Adrenal gland (tissue), 12 donors: ENCODE results near the gene ARPC2. TPM values are rescaled to one million over a fixed set of nuclear protein-coding genes. Genes with fewer than 3 reads are reported as not detected.
"Not testable (repeated sequence)": the region's sequence is repeated elsewhere in the genome, so short reads cannot be mapped to it uniquely, and the experiment has no call there.

ENCODE experiments used
- DNase-seq, 7 donors: peaks; one replicate each; pipeline ENCODE4 v3.0.0-alpha.2; 2019 to 2020
- H3K27ac ChIP-seq, 5 donors: fragments of 200-600 bp; sonication (generic) in 4 of 5; 1 replicate in 3 of 5; 2 replicates in 2 of 5; pipeline versions ENCODE4 v1.5.1 to v1.8.0; 2016 to 2020; ENCODE audit warnings: mild to moderate bottlenecking in 1 of 5
- H3K27me3 ChIP-seq: fragments of 200-600 bp; 2 replicates; pipeline ENCODE4 v1.8.0; 2021
- H3K36me3 ChIP-seq, 2 donors: fragments of 200-600 bp; replicated peaks in 1 of 2; 1 replicate in 1 of 2; 2 replicates in 1 of 2; pipeline versions ENCODE4 v1.5.1 to v1.8.0; 2018 to 2022
- H3K4me1 ChIP-seq, 2 donors: fragments of 200-600 bp; replicated peaks in 1 of 2; 1 replicate in 1 of 2; 2 replicates in 1 of 2; pipeline versions ENCODE4 v1.5.1 to v1.8.0; 2018 to 2021
- H3K4me3 ChIP-seq, 4 donors: fragments of 200-600 bp; sonication (generic) in 3 of 4; one replicate each; pipeline ENCODE4 v1.5.1; 2016 to 2018
- H3K9me3 ChIP-seq, 3 donors: fragments of 200-600 bp; sonication (generic) in 1 of 3; replicated peaks in 1 of 3; 1 replicate in 2 of 3; 2 replicates in 1 of 3; pipeline versions ENCODE4 v1.5.1 to v1.8.0; 2016 to 2021
- POLR2A ChIP-seq, 2 donors: fragments of 450-650 bp; IDR thresholded peaks; one replicate each; pipeline ENCODE4 v1.6.1; 2017; ENCODE audit warnings: antibody characterized with exemption in 2 of 2, mild to moderate bottlenecking in 2 of 2, moderate library complexity in 1 of 2
- WGBS, 4 donors: extraction: QIAGEN DNeasy Blood & Tissue Kit in 2 of 4; methylation state at CpG; one replicate each; pipeline versions ENCODE4 v1.1.5 to v1.1.7; 2013 to 2017; 5-methylcytosine and 5-hydroxymethylcytosine counted together
- intact Hi-C, 2 donors: fragments of 100-400 bp; cut with DNase I; formaldehyde crosslinking; loops; one replicate each; pipeline versions ENCODE4 v1.14.1 to v1.15.0; 2022 to 2023
- polyA plus RNA-seq, 3 donors: library from polyadenylated mRNA; stranded (reverse); fragments of 200-250 nt in 2 of 3; fragments of 350-450 nt in 1 of 3; fragmentation: Illumina TruSeq in 1 of 3; extraction: RNeasy Lipid Tissue Mini Kit (QIAGEN cat#74804) in 1 of 3; gene quantifications; one replicate each; pipeline ENCODE4 v1.2.3, GENCODE V29; 2013 to 2014
- total RNA-seq, 9 donors: library from RNA; depleted of rRNA in 4 of 9; stranded (reverse); fragments of >200 nt in 4 of 9; fragments of 120-200 nt in 1 of 9; fragmentation: NEBNext Ultra II Directional in 1 of 9; extraction: Animal tissue kit (Norgen Biotek cat#: 25700) in 1 of 9; gene quantifications; one replicate each; pipeline versions ENCODE4 v1.1.0 to v1.2.4, GENCODE V29; 2013 to 2023
- TF ChIP-seq, protein P1 (sequence below), 6 experiments: fragments of 450-650 bp in 4 of 6; fragments of 200-600 bp in 2 of 6; sonication (generic) in 1 of 6; IDR thresholded peaks; 1 replicate in 5 of 6; 2 replicates in 1 of 6; pipeline versions ENCODE4 v1.5.1 to v1.8.0; 2016 to 2021; ENCODE audit warnings: antibody characterized with exemption in 6 of 6, mild to moderate bottlenecking in 2 of 6, moderate library complexity in 1 of 6
- donor health status: healthy with polysubstance abuse.
- donor health status: Bipolar disorder and iron deficiency.
- donor health status: DM: yes; HTN: yes; CAD: no.
- donor health status: DM: no; HTN: no; CAD: no.
- donor health status: DM: no; HTN: no; CAD: no.
- donor health status: DM: yes; HTN: yes; CAD: no.

ARPC2 gene
- total and polyA plus RNA-seq, 12 donors, result 93.5 to 284 (median 180) TPM

DNA sequence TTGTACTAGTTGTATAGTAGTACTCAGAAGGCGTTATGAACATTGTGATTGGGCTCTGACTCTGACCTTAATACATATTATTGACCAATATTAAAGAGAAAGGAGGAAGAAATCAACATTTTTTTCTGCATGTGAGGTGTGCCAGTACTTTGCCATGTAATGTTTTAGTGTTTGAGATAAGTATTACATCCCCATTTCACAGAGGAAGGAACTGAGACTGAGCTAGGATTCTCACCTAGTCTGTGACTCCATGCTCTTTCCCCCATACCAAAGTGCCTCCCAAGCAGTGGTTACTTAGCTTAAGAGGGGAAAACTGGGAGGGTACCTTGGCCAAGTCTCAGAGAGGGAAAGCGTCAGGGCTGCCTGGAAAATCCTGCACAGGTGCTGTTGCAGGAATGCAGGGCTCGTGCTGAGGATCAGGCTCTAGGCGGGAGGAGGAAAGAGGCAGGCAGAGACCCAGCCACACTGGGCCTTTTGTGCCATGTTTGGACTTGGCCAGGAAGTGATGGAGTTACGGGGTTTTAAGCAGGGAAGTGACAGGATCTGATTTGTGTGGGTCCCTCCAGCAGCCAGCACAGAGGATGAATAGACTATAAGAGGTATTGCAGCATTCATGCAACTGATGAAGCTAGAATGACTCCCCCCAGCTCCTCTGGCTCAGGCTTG lies 55.0 kb downstream of the ARPC2 start:
- WGBS, 4 donors, result 54 to 58% (median 58%) methylated on average over 5 of the region's 5 CpGs
- H3K9me3 ChIP-seq, result no peaks in the 10 kb centered on the region
- no peaks in the 10 kb centered on the region for H3K27me3 ChIP-seq
- peaks cover 0 to 46% of the 10 kb centered on the region in 2 donors for H3K36me3 ChIP-seq
- peak overlapping the region in 2 of 5 donors; percentile 36 to 72 for H3K27ac ChIP-seq
- TF ChIP-seq, protein P1, sequence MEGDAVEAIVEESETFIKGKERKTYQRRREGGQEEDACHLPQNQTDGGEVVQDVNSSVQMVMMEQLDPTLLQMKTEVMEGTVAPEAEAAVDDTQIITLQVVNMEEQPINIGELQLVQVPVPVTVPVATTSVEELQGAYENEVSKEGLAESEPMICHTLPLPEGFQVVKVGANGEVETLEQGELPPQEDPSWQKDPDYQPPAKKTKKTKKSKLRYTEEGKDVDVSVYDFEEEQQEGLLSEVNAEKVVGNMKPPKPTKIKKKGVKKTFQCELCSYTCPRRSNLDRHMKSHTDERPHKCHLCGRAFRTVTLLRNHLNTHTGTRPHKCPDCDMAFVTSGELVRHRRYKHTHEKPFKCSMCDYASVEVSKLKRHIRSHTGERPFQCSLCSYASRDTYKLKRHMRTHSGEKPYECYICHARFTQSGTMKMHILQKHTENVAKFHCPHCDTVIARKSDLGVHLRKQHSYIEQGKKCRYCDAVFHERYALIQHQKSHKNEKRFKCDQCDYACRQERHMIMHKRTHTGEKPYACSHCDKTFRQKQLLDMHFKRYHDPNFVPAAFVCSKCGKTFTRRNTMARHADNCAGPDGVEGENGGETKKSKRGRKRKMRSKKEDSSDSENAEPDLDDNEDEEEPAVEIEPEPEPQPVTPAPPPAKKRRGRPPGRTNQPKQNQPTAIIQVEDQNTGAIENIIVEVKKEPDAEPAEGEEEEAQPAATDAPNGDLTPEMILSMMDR (IDR thresholded peaks at IDR 0.05), result no peak
- TF ChIP-seq POLR2A (IDR thresholded peaks at IDR 0.05), result no peak
- no peak overlapping the region for H3K4me3 ChIP-seq
- no peak for DNase-seq
- intact Hi-C loops, result no loop called here
- H3K4me1 ChIP-seq, result peaks cover 12 to 31% of the 10 kb centered on the region in 2 donors

GRCh38 chr2:218272531-218273212 lies 55.7 kb downstream of the ARPC2 start:
- H3K27ac ChIP-seq, result peak overlapping the region in 3 of 5 donors; percentile 36 to 72 (median 59)
- H3K36me3 ChIP-seq, result peaks cover 0 to 46% of the 10 kb centered on the region in 2 donors
- H3K9me3 ChIP-seq, result no peaks in the 10 kb centered on the region
- H3K4me3 ChIP-seq, result no peak overlapping the region
- peaks cover 12 to 31% of the 10 kb centered on the region in 2 donors for H3K4me1 ChIP-seq
- 11 to 27% (median 19%) methylated on average over 15 to 18 of the region's 18 CpGs for WGBS, 4 donors
- no peak for TF ChIP-seq POLR2A (IDR thresholded peaks at IDR 0.05)
- TF ChIP-seq, protein P1 (IDR thresholded peaks at IDR 0.05), result peak; percentile 78 to 94 (median 92)
- intact Hi-C loops, result no loop called here
- H3K27me3 ChIP-seq, result no peaks in the 10 kb centered on the region
- peak; percentile 84 to 94 (median 91) for DNase-seq

DNA sequence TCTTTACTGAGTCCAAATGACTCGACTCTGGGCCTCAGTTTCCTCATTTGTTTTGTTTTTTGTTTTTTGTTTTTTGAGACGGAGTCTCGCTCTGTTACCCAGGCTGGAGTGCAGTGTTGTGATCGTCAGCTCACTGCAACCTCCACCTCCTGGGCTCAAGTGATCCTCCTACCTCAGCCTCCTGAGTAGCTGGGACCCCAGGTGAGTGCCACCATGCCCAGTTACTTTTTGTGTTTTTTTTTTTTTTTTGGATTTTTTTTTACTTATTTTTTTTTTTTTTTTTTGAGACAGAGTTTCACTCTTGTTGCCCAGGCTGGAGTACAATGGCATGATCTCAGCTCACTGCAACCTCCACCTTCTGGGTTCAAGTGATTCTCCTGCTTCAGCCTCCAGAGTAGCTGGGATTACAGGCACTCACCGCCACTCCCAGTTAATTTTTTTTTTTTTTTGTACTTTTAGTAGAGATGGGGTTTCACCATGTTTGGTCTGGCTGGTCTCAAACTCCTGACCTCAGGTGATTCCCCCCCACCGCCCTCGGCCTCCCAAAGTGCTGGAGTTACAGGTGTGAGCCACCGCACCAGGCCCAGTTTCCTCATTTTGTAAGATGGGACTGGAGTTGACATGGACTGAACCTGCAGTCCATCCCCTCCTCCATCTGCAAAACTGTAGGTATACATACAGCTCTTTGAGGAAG lies 56.4 kb downstream of the ARPC2 start:
- Histone ChIP-seq H3K4me1 (peaks cover 12 to 31% of the 10 kb centered on the region in 2 donors), H3K36me3 (peaks cover 0 to 51% of the 10 kb centered on the region in 2 donors), H3K27ac (peak overlapping the region in 3 of 5 donors; percentile 36 to 72 (median 59))
- intact Hi-C loops, DNase-seq, H3K9me3 ChIP-seq, H3K27me3 ChIP-seq, H3K4me3 ChIP-seq: not testable (repeated sequence)
- WGBS, 4 donors, result 77 to 87% (median 85%) methylated on average over 7 to 8 of the region's 8 CpGs

GRCh38 chr2:218273908-218274249 lies 56.9 kb downstream of the ARPC2 start:
- intact Hi-C loops, result no loop called here
- Histone ChIP-seq H3K36me3 (peaks cover 0 to 56% of the 10 kb centered on the region in 2 donors), H3K4me1 (peaks cover 12 to 27% of the 10 kb centered on the region in 2 donors), H3K27me3 (no peaks in the 10 kb centered on the region), H3K9me3 (no peaks in the 10 kb centered on the region), H3K27ac (peak overlapping the region in 1 of 5 donors; percentile 1), H3K4me3 (no peak overlapping the region)
- no peak for TF ChIP-seq POLR2A (IDR thresholded peaks at IDR 0.05)
- TF ChIP-seq, protein P1 (IDR thresholded peaks at IDR 0.05), result no peak
- DNase-seq, result no peak
- 79 to 94% (median 80%) methylated on average over 2 of the region's 2 CpGs for WGBS, 4 donors
